Measurements from ENCODE around the gene TTC39A.
"Not testable (repeated sequence)": the region's sequence is repeated elsewhere in the genome, so short reads cannot be mapped to it uniquely, and the experiment has no call there.

TTC39A gene

DNA sequence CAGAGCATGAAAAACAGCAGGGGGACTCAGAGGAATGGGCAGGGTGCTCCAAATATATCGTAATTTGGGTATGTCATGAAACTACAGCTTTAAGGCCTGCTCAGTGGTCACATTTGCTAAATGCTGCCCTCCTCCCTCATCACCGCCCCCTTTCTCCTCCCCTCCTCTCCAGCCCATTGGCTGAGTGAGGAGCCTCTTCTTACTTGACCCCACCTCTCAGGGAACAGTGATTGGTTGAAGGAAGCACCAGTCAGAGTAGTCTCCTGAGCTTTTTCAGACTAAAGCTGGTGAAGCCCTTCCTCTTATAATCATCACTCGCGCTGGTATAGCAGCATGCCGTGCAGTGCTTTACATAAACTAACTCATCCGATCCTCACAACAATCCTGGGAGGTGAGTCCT is 10.0 kb upstream of the TTC39A start:
- in situ Hi-C loops (cut with MboI; ENCODE audit: low sequenced_read_pairs): no loop called here

DNA sequence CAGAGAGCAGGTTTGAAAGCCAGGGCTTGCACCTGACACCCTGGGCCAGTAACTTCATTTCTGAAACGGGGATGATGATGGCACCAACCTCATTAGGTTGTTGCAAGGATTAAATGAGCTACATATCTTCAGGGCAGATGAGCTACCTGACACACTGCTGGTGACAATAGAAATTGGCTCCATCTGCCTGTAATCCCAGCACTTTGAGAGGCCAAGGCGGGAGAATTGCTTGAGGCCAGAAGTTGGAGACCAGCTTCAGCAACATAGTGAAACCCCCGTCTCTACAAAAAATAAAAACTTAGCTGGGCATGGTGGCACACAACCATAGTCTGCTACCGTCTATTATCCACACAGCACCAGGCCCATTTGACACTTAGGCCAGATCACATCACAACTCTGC is 6.3 kb upstream of the TTC39A start:
- in situ Hi-C loops (cut with MboI; ENCODE audit: low sequenced_read_pairs): no loop called here

DNA sequence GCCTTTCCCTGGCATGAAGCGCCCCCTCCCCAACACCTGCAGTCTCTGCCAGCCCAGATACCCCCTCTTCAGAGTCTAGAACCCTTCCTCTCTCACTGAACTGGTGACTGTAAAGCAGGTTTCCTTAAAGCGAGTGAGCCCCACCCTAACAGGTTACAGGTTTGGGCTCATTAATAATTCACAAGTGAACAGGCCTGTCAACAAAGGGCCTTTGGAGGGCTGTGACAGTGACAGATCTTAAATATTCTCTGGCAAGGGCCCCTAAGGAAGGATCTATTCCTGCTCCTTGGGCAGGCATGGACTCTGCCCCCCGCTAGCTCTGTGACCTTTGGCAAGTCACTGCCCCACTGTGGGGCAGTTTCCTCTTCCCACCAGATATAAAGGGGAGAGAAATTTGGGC is 5.6 kb upstream of the TTC39A start:
- in situ Hi-C loops (cut with MboI; ENCODE audit: low sequenced_read_pairs): no loop called here

DNA sequence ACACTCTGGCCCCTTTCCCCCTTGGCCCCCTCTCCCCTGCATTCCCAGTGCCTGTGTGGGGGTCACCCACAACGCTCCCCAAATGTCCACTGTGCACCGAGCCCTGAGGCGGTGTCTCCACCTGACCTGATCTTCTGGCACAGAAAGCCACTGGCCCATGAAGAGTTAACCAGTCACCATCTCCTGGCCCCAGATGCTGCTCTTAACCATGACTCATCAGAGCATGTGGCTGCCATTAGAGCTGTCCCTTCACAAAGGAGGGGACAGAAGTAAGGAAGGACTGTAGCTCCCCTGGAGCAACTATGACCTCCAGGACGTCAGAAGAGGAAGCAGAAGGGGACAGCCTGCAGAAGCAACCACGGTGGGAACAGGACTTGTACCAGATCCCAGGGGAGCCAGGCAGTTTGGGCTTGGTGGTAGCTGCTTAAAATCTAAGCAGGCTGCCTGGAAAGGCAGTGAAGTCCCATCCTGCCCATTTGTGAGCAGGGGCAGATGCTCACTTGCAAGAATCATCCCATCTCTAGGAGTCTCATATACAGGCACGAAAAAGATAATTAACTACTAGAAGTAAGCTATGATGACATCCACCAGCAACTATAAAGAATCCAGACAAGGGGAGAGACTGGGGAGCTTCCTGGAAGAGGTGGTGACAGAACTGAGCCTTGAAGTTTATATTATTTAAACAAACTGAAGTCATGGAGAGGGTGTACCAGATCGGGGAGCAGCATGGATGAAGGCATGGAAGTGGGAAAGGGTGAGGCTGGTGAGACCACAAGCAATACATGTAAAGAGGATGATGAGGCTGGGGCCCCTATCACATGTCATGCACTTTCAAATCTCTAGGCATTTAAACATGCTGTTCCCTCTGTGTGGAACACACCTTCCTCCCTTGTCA is 1.1 kb upstream of the TTC39A start:
- in situ Hi-C loops (cut with MboI; ENCODE audit: low sequenced_read_pairs): no loop called here

DNA sequence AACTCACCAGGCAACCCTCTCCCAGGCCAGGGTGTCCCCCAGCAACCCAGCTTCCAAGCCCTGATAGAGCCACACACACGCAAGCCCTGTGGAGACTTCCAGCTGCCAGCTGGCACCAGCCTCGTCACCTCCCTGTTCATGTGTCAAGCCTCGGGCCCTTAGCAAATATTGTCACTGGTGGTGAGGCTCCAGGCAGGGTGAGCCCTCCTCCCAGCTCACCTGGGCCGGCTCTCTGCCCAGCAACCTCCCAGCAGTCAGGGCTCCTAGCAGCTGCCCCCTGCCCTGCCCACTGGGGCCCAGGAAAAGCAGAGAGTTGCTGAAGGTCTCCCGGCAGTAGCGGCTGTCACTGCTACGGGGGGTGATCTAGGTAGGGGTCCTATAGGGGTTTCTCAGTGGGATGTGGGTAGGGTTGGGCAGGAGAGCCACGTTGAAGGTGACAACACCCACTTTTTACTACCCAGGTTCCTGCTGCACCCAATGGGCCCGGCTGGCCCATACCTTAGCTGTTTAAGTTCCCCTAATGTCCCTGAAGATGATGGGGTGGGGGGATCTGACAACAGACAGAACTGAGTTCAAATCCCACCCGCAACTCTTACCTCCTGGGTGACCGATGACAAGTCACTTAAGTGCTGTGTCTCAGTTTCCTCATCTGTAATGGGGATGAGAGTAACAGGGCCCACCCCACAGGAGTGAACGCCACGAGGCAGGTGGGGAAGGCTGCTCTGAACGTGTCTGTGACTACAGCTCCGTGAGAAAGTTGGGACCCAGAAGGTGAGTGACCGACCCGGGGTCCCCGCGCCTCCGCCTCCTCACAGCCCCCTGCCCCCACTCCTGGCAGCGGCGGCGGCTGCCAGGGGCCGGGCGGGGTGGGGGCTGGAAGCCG is 678 bp downstream of the TTC39A start:
- in situ Hi-C loops (cut with MboI; ENCODE audit: low sequenced_read_pairs): no loop called here

DNA sequence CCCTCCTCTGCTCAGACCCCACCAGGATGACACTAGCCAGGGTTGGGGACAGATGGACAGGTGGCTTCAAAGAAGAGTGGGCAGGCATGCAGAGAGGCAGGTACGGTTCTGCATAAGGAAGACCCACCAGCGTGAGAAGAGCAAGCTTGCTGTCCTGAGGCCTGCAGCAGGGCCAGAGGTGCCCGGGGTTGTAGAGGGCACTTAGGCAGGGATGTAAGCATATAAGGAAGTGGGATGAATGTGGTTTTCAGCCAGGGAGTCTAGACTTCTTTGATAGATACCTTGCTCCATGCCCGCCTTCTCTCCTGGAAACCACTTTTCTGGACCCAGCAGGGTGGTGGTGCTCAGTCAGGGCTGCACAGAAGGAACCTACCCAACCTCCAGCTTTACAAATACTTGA is 1.4 kb downstream of the TTC39A start:
- in situ Hi-C loops (cut with MboI; ENCODE audit: low sequenced_read_pairs): no loop called here

DNA sequence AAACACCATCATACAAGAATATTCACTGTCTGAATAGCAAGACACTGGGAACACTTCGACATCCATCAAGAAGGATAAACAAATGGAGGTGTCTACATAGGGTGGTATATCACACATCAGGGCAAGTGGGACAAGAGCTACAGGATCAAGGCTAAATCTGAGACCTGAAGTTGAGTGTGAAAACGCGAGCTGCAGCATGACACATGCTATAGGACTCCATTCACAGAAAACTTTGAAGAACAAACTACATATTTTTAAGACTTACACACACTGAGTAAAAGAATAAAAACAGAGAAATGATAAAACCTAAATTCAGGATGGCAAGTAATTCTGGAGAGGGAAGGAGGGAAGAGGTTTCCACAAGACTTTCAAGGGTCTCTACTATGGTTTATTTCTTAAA is 2.1 kb downstream of the TTC39A start:
- in situ Hi-C loops (cut with MboI; ENCODE audit: low sequenced_read_pairs): no loop called here

DNA sequence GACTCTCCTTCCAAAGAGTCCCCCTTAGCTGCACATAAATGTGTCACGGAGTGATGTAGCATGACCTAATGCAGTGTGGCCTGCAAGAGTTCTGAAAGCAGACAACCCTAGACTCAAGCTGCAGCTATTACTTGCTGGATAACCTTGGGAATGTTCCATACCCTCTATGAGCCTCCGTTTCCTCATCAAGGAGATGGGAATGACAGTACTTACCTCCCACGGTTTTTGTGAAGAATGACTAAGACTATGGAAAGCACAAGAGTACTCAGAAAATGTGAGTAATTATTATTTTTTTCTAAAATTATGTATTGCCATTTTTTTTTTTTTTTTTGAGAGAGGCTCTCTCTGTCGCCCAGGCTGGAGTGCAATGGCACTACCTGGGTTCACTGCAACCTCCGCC is 3.0 kb downstream of the TTC39A start:
- in situ Hi-C loops (cut with MboI; ENCODE audit: low sequenced_read_pairs): no loop called here

DNA sequence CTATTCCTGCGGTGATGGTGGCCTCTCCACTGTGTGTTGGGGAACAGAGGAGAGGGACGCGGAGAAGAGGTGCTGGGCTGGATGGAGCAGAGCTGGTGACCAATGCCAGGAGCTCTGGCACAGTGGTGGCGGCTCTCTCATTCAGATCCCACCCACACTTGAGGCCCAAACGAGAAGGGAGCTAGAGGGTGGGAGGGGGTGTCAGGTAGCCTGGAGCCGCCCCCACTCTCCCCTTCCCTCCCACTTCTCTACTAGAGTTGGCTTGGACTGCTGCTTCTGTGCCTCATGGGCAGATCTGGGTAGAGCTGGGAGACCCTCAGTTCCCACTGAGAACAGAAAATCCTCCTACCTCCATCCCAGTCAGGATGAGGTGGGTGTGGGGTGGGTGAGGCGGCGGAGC is 3.5 kb downstream of the TTC39A start:
- in situ Hi-C loops (cut with MboI; ENCODE audit: low sequenced_read_pairs): no loop called here

DNA sequence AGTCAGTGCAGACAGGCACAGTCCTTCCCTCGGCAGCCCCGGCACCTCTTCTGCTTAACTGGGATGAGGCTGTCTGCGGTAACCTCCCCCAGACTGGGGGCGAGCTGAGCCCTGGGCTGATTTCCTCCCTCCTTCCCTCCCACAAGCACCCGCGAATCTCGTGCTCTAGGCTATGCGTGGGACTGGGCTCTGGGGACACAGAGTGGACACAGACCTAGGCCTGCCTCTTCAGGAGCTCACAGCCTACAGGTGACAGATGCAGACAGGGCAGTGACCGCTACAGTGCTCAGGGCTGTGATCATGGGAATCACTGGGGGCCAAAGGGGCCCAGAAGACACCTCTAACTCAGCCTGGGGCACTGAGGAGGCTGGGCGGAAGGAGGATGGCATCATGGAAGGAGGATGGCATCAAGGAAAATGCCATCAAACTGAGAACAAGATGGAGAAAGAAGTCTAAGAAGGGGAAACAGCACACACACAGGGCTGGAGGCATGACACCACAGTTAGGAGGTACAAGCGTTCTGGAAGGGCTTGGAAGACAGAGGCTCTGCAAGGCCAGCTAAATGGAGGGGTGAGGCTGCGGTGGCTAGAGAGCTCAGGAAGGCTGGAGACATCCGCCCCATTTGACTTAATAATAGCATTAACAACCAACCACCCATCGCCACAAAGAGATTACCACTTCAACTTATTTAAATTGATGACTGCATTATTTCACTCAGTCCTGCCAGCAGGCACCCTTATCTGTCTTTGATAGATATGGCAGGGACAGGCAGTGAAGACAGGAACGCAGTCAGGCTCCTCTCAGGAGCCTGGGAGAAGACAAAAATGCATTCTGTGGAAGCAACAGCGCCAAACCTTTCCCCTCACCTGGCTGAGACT is 4.2 kb downstream of the TTC39A start:
- in situ Hi-C loops (cut with MboI; ENCODE audit: low sequenced_read_pairs): no loop called here

DNA sequence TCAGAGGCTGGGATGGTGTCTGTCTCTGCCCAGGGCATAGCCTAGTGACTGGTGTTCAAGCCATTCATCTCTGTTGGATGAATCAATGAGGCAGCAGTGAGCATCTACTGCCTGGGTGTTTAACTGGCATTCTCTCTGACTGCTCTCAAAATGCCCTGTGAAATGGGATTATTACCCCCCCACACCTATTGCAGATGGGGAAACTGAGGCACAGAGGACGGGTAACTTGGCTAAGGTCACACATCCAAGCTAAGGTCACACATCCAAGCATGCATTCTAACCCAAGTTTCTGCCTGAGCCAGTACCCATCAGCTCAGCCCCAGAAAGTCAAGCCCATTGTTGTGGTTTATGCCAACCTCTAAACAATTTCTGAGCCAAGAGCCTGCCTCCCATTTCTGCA is 5.0 kb downstream of the TTC39A start:
- in situ Hi-C loops (cut with MboI; ENCODE audit: low sequenced_read_pairs): no loop called here

DNA sequence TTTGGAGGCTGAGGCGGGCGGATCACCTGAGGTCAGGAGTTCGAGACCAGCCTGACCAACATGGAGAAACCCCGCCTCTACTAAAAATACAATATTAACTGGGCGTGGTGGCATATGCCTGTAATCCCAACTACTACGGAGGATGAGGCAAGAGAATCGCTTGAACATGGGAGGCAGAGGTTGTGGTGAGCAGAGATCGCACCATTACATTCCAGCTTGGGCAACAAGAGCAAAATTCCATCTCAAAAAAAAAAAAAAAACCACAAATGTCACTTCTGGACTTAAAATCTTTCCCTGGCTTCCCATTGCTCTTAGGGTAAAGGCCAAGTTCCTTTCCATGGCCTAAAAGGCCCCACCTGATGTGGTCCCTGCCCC is 5.4 kb downstream of the TTC39A start:
- in situ Hi-C loops (cut with MboI; ENCODE audit: low sequenced_read_pairs): not testable (repeated sequence)

DNA sequence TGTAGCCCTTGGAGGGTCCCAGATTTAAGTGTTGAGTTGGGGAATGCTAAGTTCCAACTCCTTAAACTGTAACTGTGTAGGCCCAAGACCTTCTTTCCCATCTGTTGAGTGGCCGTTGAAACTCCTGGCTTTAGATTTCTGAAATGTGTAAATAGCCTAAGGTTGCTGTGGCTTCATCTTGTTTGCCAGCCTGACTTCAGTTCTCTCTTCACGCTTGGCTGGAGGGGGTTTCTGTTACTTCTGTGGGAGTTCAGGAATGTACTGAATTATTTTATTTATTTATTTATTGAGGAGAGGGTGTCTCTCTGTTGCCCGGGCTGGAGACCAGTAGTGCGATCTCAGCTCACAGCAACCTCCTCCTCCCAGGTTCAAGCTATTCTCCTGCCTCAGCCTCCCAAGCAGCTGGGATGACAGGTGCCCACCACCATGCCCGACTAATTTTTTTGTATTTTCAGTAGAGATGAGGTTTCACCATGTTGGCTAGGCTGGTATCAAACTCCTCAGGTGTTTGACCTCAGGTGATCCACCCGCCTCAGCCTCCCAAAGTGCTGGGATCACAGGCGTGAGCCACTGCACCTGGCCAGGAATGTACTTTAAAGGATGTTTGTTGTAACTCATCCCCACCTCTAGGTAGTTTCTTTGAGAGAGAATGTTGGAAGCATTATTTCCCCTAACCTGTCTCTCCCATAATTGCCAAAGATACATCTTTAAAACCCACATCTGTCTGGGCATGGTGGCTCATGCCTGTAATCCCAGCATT is 5.9 kb downstream of the TTC39A start:
- in situ Hi-C loops (cut with MboI; ENCODE audit: low sequenced_read_pairs): no loop called here

DNA sequence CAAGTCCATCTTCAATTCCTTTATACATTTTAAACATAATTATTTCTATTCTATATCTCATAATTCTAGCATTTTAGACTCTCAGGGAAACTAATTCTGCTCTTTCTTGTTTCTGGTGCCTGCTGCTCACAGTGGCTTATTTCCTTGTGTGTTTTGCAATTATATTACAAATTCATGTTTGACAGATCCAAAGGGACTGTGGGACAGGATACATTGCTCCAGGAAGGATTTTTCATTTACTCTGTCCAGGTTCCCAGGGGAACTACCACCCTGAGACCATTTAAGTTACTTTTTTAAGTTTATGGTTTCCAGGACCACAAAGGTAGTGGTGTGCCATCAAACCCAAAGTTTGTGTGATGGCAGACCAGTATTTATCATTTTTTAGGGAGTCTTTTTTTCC is 6.6 kb downstream of the TTC39A start:
- in situ Hi-C loops (cut with MboI; ENCODE audit: low sequenced_read_pairs): no loop called here

DNA sequence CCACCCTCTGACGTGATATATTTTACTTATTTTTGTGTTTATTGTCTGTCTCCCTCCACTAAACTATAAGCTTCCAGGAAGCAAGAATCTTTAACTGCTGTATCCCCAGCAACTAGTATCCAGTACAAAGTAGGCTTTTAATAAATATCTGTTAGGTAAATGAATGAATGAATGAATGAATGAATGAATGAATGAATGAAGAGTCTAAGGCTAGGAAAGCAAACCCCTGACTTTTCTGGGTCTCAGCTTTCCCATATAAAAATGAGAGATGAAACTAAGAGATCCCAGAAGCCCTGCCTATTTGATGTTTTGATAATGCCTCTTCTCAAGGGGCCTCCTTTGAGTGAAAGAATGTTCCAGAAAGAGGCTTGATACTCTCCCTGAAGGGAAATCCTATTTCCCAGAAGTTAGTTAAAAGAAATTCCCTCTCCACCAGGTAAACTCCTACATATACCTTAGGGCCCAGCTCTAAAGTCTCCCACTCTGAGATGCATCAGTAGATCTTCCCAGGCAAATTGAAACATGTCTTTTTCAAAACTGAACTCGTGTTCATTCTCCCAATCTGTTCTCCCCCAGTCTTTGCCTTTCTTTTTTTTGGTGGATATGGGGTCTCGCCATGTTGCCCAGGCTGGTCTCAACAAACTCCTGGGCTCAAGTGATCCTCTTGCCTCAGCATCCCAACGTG is 7.8 kb downstream of the TTC39A start:
- in situ Hi-C loops (cut with MboI; ENCODE audit: low sequenced_read_pairs): no loop called here

DNA sequence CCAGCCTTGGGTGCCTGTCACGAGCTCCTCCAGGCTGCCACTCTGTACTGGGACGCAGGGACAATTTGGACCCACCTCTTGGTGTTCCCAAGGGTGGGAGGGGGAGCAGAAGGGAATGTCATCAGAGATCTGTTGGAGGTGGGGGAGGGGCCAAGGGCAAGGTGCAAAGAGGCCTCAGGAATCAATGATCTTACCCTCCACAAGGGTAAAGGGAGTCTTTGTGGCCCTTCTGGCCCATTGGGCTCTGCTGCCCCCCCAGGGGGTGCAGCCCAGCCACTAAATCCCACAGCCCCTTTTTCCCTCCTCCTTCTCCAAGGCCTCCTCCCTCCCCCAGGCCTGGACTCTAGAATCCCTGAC is 8.5 kb downstream of the TTC39A start:
- in situ Hi-C loops (cut with MboI; ENCODE audit: low sequenced_read_pairs): no loop called here

DNA sequence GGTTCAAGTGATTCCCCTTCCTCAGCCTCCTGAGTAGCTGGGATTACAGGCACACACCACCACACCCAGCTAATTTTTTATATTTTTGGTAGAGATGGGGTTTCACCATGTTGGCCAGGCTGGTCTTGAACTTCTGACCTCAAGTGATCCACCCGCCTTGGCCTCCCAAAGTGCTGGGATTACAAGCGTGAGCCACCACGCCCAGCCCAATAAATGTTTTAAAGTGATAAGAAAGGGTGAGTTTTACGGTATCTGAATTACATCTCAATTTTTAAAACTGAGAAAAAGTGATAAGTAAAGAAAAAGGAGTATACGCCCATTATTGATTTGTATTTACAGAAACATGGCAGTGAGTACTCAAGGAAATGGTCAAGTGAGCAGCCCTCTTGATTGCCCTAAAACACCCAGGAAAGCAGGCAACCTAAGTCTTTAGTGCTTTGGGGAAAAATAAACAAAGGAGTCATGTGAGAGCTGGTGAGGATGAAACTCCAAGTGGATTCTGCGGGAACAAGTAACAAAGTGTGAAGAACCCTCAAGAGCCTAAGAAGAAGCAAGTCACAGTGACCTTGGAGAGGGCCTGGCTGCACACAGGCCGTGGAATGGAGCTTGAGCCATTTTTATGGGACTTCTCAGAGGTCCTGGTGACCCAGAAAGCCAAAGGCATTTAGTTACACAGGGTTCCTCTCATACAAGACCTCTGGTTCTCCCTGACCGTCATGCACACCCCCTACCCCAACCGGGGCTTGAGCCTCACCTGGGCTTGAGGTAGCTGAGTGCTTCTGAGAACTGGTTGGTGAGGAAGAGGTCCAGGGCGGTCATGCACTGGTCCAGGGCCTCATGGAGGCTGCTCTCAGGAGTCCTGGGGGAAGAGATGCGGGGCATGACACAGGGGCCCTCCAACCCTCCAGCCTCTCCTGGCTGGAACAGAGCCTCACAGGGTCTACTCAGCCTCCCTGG is 9.1 kb downstream of the TTC39A start:
- in situ Hi-C loops (cut with MboI; ENCODE audit: low sequenced_read_pairs): no loop called here

DNA sequence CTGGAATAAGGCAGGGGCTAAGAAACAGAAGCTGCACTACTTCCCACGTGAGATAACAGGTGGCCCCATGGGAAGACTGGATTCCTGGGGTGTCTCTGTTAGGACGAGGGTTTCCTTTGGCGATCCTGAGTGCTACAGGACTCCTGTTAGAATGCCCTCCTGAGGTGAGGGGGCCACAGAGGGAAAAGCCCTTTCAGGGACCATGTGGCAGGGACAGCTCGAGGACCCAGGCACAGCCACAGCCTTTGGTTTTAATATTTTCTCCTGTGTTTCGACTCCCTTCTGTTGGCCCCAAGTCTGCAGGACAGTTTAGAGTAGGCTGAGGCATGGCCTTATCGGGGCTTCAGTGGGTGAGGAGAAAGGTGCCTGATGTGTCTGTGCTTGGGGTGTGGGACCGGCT is 12.6 kb downstream of the TTC39A start:
- in situ Hi-C loops (cut with MboI; ENCODE audit: low sequenced_read_pairs): no loop called here

DNA sequence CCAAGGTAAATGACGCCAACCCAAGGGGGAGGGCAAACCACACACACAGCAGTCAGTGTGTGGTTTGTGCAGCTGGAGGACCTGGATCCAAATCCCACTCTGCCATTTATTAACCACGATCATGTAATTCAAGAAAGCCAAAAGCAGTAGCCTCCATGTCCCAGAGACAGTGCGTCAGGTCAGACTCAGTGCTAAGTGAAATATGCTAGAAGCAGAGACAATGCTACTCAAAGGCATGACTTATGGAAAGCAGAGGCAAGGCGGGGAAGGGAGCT is 13.6 kb downstream of the TTC39A start:
- in situ Hi-C loops (cut with MboI; ENCODE audit: low sequenced_read_pairs): no loop called here

Data from HL-60/S4 treated with phorbol 12-myristate 13-acetate at 8.2 ng/mL for 4 days and 3 days (cell line).